ENCODE measurements around the gene BORCS5.
"Not testable (repeated sequence)": the region's sequence is repeated elsewhere in the genome, so short reads cannot be mapped to it uniquely, and the experiment has no call there.

BORCS5 gene

GRCh38 chr12:12356896-12357718 is at the start of gene BORCS5:
BORCS5 (plus strand) TSS chr12:12357078; CDS start chr12:12357452, 374 bp downstream.
- peak; percentile 89 for DNase-seq

- DNase-seq: not testable (repeated sequence)
Measured at GRCh38 chr12:12310695-12311094, 46.2 kb upstream of the BORCS5 start.

GRCh38 chr12:12315838-12316237 is 41.0 kb upstream of the BORCS5 start:
- no peak for DNase-seq

- DNase-seq: no peak
Measured at GRCh38 chr12:12319451-12320183, 37.3 kb upstream of the BORCS5 start.

- no peak for DNase-seq
Measured at GRCh38 chr12:12323118-12323517, 33.8 kb upstream of the BORCS5 start.

GRCh38 chr12:12323591-12323990 is 33.3 kb upstream of the BORCS5 start:
- no peak for DNase-seq

- no peak for DNase-seq
Measured at GRCh38 chr12:12326262-12326661, 30.6 kb upstream of the BORCS5 start.

GRCh38 chr12:12327802-12328201 is 29.1 kb upstream of the BORCS5 start:
- DNase-seq: peak; percentile 45

- DNase-seq: no peak
Measured at GRCh38 chr12:12331244-12331771, 25.6 kb upstream of the BORCS5 start.

- DNase-seq: no peak
Measured at GRCh38 chr12:12331896-12332295, 25.0 kb upstream of the BORCS5 start.

- DNase-seq: no peak
Measured at GRCh38 chr12:12333407-12334366, 23.2 kb upstream of the BORCS5 start.

- DNase-seq: peak; percentile 68
Measured at GRCh38 chr12:12334367-12335040, 22.4 kb upstream of the BORCS5 start.

- DNase-seq: no peak
Measured at GRCh38 chr12:12336049-12336411, 20.8 kb upstream of the BORCS5 start.

GRCh38 chr12:12336511-12336910 is 20.4 kb upstream of the BORCS5 start:
- DNase-seq: no peak

GRCh38 chr12:12338527-12339168 is 18.2 kb upstream of the BORCS5 start:
- DNase-seq: no peak

GRCh38 chr12:12349711-12350665 is 6.9 kb upstream of the BORCS5 start, which contains the start of gene MANSC1:
MANSC1 (minus strand) TSS chr12:12350242; CDS start chr12:12343314, 6,928 bp downstream.
- DNase-seq: no peak

GRCh38 chr12:12350868-12351463 is 5.9 kb upstream of the BORCS5 start:
- no peak for DNase-seq

GRCh38 chr12:12351468-12352185 is 5.3 kb upstream of the BORCS5 start:
- not testable (repeated sequence) for DNase-seq

GRCh38 chr12:12353276-12353675 is 3.6 kb upstream of the BORCS5 start:
- DNase-seq: no peak
